UCSD-AML1 (cell line): ENCODE results near the gene DDAH1.
"Not testable (repeated sequence)": the region's sequence is repeated elsewhere in the genome, so short reads cannot be mapped to it uniquely, and the experiment has no call there.

Experiments used
- DNase-seq: peaks from one replicate; lab custom pipeline; 2025; ENCODE audit not compliant: unreplicated experiment; lab: John Stamatoyannopoulos, UW

DDAH1 gene

DNA sequence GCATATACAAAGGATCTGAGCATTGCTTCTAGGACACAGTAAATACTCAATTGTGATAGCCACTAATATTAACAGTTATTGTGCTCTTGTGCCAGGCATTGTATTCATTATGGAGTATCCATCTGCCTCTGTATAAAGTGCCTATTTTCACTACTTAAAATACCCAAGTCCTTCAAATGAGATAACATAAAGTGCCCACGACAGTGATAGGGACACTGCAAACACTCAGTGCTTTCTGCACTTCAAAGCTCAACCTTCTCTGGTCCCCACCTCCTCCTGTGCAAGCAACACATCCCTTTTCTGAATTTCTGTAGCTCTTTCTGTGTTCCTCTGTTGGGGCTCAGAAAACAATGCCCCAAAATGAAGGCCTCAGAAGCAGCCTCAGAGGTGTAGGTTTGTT, 6.6 kb upstream of the DDAH1 start:
- DNase-seq = no peak

DNA sequence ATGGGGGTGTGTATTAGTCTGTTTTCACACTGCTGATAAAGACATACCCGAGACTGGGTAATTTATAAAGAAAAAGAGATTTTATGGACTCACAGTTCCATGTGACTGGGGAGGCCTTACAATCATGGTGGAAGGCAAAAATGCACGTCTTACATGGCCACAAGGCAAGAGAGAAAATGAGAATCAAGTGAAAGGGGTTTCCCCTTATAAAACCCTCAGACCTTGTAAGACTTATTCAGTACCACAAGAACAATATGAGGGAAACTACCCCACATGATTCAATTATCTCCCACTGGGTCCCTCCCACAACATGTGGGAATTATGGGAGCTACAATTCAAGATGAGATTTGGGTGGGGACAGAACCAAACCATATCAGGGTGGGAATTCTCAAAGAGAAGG, 5.2 kb upstream of the DDAH1 start:
- DNase-seq = not testable (repeated sequence)

DNA sequence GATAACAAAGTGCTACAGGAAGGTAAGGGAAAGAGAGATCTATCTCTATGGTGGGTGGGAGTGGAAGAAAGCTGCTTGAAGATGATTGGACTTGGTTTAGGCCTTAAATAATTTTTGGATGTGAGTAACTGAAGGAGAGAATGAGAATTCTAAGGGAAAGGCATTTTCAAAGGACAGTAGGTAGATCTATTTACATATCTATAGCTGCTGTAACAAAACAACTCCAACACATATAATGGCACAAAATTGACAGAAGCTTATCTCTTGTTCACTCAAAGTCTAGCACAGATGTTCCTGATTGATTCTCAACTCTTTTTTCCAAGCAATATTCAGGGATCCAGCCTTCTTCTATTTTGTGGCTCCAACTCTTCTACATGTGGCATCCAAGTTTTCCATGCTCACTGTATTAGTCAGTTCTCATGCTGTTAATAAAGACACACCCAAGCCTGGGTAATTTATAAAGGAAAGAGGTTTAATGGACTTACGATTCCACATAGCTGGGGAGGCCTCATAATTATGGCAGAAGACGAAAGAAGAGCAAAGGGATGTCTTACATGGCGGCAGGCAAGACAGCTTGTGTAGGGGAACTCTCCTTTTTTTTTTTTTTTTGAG, 3.1 kb upstream of the DDAH1 start:
- no peak for DNase-seq

DNA sequence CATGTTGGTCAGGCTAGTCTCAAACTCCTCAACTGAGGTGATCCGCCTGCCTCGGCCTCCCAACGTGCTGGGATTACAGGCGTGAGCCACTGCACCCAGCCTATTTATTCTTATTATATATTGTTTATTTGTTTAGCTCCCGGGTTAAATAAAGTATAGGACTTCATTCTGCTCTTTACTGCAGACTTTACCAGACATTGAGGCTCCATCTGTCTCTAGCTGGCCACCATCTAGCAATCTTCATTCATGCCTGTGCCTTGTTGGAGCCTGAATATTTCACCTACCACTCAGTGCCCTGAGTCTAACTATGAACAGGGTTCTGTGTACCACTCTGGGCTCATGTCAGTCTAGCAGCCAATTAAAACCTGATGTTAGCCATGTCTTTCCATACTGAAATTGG, 2.1 kb upstream of the DDAH1 start:
- no peak for DNase-seq

DNA sequence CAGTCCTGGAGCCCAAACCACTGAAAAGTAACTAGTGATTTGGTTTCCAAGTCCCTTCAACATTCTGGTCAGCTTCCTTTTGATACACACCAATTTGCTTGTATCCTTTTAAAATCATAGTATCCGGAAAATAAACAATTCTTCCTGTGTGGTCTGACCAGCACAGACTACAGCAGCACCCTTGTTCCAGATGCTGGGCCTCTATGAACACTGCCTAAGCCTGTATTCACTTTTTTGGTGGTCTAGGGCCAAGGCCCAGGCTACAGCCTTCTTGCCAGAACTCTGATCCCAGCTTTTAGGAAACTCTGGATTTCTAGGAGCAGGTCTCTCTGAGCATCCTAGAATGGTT, 801 bp upstream of the DDAH1 start:
- no peak for DNase-seq

DNA sequence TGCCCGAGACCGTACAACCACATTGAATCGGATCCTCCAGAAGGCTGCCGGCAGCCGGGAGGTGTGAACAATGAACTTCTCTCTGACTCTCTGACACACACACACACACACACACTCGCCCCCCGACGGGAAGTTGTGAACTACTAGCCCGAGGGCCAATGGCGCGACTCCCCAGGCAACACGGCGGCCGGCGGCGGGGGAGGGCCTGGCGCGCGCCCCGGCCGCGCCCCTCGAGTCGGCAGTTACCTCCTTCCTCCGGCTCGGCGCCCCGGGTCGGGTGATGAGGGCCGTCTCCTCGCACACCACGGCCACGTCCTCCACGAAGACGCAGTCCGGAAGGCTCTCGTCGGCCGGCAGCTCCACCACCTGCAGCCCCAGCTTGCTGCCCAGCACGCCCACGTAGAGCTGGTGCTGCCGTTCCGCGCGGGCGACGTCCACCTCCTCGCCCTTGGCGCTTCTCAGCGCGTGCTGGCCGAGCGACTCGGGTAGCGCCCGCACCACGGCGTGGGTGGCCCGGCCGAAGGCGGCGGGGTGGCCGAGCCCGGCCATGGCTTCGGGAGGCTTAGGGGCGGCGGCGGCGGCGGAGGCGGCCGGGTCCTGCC, 361 bp downstream of the DDAH1 start:
- no peak for DNase-seq

DNA sequence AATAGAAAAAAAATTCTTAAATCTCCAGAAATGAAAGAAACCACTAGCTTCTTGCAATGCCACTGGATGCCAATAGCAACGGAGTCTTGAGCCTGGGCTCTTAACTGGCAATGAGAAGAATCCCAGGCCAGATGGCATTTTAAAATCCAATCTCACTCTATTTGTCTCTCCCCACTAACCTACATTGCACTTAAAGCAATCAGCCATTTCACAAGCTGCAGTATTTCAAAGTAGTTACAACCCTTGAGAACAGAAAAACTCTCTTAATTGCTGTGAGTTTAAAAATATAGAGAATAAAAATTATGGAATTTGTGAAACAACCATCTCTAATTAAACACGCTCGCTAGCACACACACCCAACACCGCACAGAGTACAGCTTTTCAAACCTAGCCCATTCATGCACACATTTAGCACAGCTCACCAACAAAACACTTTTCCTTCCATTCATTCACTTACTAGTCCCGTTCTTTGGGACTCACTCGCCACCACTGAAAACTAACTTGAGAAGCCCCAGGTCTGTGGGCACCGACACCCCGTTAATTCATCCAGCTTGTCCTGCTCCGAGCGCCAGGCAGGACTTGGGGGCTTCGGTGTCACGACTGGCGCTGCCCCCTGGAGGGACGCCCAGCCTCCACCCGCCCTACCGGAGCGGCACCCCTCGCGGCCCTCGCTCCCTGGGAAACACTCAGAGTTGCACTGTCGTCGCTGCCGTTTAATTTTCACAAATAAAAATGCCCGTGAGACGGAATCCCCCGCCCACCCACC, 1.0 kb downstream of the DDAH1 start:
- DNase-seq = no peak

DNA sequence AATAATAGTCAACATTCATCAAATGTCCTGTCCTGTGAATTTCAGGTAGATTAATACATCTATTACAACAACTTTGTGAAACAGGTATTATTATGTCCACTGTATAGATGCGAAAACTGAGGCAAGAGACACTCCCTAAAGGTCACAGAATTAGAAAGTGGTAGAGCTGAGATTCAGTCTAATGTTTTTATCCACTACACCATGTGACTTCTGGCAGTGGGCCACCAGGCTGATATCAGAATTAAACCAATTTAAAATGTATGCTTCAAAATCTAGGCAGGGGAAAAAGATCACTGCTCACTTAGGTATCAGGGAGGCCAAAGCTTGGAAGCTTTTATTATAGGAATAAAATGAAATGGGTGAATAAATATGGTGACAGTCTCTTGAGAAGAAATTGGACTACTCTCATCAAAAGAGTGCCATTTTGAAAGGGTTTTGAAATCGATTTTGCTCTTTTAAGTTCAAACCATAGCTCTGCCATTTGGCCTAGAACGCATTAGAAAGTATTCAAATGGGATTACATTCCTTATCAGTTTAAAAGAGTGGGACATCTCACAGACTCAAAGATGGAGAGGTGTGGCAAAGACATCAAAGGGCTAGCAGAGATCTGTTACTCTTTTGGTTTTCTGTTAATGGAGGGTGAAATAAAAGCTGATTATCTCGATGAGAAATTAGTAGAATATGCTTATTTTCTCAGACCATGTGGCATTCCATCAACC, 1.9 kb downstream of the DDAH1 start:
- no peak for DNase-seq

DNA sequence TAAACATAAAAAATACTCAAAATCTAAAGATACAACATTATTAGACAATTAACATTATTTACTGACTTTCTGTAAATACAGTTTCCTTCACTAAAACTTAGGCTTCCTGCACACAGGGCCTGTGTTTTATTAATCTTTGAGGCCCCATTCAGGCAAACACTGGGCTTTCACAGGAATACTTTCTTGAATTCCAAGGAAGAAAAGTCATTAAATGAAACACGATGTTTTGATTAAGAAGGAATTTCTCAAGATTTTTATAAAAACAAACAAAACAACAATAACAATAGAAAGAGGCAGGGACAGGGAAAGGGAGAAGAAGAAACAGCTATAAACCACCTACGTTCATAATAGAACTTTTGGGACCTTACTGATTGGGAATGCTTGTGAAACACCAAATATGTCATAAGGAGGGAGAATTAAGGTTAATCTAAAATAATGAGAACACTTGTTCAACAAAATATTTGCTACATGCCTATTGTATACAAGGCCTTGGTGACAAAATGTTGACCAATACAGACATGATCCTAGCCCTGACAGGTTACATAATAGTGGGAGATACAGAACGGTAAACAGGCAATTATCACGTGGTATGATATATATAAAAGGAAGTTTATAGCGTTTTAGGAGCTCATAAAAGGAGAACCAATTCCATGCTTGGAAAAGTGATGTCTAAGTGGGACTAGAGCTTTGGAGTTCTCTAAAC, 3.6 kb downstream of the DDAH1 start:
- DNase-seq = no peak

DNA sequence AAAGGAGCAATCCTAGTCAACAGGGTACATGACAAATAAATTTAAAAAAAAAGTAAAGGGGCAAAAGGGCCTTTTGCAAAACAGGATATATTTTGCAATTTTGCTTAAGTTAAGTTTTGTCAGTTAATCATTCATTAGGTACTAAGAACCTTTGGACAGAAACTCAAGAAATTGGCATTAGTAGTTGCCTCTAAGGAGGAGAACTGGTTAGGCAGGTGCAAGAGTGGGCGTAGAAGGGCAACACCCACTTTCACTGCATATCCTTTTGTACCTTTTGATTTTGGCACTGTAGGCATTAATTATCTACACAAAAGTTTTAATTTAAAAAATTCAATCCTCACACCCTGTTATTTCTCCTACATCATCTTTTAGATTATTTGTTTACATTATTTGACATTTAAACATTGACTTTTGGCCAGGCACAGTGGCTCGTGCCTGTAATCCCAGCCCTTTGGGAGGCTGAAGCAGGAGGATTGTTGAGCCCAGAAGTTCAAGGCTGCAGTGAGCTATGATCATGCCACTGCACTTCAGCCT, 4.3 kb downstream of the DDAH1 start:
- DNase-seq = no peak

DNA sequence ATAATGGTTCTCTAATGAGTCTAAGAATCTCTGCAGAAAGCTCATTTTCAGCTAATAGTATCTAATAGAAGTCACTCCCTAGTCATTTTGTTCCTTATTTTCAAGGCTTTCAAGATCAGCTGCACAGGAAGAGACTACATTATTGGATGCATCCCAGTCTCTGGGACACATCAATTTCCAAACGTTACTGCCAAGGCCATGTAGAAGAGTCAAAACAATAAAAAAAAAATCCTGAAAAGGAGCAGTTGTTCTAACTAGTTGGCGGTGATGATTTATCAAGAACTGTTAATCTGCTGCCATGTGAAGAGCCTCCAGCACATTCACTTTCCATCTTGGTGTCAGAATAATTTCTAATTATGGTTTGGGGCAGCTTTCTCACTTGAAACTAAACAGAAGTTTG, 5.7 kb downstream of the DDAH1 start:
- no peak for DNase-seq

DNA sequence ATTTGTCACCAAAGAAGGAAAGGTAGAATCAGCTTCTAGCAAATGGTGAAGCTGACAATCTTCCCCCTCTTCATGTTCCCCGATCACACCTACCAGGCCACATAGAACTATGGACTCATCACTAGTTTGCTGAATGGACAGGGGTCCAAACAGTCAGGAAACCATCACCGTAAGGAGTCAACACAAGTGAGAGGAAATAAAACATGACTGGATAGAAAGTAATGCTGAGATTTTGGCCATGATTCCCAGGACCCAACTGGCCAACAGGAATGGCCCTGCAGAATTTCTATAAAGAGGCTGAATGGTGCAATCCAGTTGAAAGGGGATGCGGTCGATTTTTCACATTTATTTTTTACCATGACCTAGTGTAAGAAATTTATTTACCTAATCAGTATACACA, 10.7 kb downstream of the DDAH1 start:
- DNase-seq = no peak

DNA sequence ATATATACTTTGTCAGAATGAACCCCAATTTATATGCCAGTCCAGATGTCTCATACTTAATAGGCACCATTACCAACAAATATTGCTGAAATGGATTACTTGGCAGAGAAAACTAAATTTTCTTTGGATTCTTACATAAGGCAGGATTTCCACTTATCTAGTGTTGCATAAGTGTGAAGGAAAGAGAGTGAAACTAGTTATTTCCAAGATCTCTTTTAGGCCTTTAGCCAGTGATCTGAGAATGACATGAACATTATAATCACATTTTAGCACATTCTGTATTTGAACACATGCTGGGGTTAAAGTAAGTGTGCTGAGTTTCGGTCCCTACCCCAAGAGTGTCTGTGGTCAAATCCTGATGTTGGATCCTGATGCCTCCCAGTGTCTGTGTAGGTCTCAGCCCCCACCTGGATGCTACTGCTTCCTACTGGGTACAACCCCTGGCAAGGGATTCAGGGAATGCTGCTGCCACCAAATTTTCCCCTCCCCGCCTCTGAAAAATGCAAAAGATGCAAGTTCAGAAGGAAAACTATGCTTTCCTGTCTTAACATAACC, 11.2 kb downstream of the DDAH1 start:
- no peak for DNase-seq

DNA sequence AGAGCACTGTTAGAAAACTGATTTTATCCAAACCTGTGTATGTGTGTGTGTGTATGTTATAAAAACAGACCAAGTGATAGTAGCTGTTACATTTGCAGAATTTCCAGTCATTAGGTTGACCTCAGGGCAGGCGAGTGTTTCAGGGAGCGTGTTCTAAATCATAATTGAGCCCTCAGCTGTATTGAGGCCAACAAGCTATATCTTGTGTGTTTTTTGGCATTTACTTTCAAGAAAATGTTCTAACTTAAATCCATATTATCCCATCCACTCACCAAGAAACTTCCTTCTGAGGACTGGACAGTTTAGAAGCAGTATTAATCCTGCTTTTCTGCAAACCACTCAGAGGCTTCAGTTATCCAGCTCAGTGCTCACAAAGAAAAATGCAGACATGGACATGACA, 12.0 kb downstream of the DDAH1 start:
- DNase-seq = no peak

DNA sequence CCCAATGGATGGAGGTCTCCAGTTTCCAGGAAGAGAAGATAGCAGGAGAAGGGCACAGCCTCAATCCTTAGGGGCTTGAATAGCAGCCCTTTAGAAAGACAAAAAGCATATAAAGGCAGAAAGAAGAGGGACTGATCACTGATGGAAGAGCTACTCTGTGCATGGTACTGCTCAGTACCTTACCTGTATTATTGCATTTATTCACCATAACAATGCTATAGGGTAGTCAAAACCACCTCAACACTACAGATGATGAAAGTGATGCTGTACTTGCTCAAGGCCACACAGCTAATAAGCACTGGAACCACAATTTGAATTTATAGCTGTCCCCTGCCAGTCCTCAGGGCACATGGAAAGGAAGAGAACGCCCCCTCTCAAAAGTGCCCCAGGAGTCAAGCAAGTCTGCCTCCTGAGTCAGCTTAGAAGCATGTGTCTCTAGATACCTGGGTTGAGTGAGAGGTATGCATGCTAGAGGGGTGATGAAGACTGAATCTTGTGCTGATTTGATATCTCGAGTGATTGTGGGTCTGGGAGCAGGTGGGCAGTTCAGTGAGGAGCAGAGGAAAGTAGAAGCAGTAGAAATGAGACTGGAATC, 13.6 kb downstream of the DDAH1 start:
- no peak for DNase-seq

DNA sequence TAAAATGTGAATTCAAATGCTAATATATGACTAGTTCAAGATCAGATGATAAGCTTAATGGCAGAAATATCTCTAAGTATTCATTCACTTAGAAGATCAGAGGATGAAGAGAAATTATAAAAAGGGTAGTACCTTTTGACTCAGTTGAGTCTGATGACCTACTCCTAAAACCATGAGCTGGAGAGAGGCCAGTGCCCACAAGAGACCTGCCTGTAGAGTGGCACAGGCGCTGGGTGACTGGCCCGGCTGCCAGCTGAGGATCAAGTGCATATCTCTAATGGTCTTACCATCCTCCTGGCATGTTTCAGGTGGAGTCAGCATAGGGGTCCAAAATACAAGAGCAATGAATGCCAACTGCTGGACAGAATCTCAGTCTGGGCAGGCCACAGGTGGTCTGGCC, 14.1 kb downstream of the DDAH1 start:
- DNase-seq = no peak

DNA sequence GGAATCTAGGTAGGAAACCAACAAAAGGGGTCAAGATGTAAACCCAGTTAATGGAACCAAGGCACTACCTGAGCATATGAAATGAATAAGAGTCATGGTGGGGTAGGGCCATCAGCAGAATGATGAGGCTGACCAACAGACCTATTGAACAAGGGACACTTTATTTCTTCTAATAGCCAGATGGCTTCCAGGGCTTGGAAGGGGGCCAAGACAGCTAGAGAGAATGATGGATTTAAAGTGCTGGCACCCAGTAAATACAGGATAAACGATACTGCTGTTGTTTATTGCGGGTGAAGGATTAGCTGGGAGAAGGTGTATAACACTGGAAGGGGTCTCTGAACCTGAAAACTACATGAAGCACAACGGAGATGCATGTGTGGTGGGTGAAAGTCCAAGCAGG, 15.6 kb downstream of the DDAH1 start:
- no peak for DNase-seq

DNA sequence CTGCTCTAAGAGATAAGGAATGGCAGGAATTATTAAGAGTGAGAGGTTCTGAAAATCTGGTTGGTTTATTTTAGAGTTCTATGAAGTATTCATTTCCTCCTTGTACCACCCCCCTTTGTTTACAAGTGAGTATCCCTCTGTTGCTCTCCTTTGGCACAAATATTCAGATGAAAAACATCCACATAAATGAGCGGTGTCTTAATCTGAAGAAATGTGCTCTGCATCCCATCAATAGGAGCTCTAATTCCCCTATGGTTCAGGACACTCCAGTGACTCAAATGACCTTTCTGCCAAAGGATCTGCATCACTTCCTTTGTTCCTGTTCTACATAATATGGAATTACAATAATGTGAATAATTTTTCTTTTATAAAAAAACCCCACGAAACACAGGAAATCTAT, 16.6 kb downstream of the DDAH1 start:
- DNase-seq = no peak

DNA sequence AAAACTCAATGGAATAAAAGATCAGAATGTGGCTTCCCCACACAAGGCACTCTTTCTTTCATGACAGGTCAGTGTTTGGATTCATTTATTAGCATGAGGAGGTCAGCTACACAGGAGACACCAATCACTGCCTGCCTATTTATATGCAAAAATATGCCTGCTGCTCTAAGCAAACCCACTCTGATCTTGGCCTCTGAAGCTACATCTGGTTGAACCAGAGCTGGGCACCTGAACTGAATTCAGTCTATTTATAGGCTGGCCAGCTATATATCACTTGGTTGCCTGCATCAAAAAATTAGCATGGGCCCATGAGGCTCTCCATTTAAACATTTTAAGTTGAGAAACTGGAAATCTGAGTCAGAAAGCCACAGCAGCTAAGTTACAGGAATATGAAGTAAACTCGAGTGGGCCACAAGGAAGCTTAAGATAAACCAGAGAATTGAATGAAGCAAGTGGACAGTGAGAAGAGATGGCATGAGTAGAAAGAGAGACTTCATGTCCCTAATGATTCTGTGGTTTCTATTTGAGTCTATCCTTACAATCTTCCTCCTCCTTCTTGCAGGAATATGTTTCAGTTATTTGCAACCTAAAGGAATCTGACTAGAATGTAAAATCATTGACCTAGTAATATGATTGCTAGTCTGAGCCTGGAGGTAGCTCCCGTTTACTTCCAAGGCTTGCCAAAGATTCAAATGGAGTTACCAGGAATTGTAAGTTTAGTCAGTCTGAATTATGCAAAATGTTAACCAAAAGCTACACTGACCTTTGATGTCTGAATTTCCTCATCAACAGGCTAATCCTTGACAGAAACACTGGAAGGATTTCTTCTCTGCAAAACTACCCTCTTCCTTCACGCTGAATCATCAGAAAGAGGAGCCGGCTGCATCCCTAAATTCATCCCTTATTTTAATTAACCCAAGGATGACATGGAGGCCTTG, 17.7 kb downstream of the DDAH1 start:
- no peak for DNase-seq
